Mesendoderm (in vitro differentiated cells): ENCODE data around the gene ZNF280D.

Source experiments
- DNase-seq: peaks from one replicate; pipeline ENCODE4 v3.0.0; 2013
- H2AK5ac ChIP-seq: 2 replicates; pipeline ENCODE4 v1.6.1; 2013; ENCODE audit warnings: low read length, inconsistent platforms
- H2BK120ac ChIP-seq: 2 replicates; pipeline ENCODE4 v1.6.1; 2013; ENCODE audit warnings: low read depth, mild to moderate bottlenecking, low read length, moderate library complexity, mixed read lengths
- H2BK15ac ChIP-seq: replicated peaks from 2 replicates; pipeline ENCODE4 v1.6.1; 2013; ENCODE audit warnings: low read depth, mild to moderate bottlenecking, moderate library complexity
- H2BK5ac ChIP-seq: 2 replicates; pipeline ENCODE4 v1.6.1; 2013; ENCODE audit warnings: low read length, inconsistent platforms
- H3K18ac ChIP-seq: 2 replicates; pipeline ENCODE4 v1.6.1; 2013; ENCODE audit warnings: mild to moderate bottlenecking, low read length, mixed read lengths
- H3K23ac ChIP-seq: one replicate; pipeline ENCODE4 v1.6.1; 2013; ENCODE audit warnings: low read length
- H3K27ac ChIP-seq: 2 replicates; pipeline ENCODE4 v1.5.1; 2013; ENCODE audit warnings: low read depth, mild to moderate bottlenecking, inconsistent platforms, low read length, moderate library complexity
- H3K27me3 ChIP-seq: 2 replicates; pipeline ENCODE4 v1.6.1; 2013; ENCODE audit warnings: low read length, control low read depth, mild to moderate bottlenecking, inconsistent platforms; ENCODE audit not compliant: insufficient read depth, poor library complexity
- H3K36me3 ChIP-seq: 2 replicates; pipeline ENCODE4 v1.6.1; 2013; ENCODE audit warnings: low read length, inconsistent platforms; ENCODE audit not compliant: control insufficient read depth, insufficient read depth
- H3K4ac ChIP-seq: one replicate; pipeline ENCODE4 v1.6.1; 2013; ENCODE audit warnings: low read depth, mild to moderate bottlenecking, low read length, moderate library complexity
- H3K4me1 ChIP-seq: 2 replicates; pipeline ENCODE4 v1.6.1; 2013; ENCODE audit warnings: low read depth, low read length, inconsistent platforms; ENCODE audit not compliant: control insufficient read depth
- H3K4me2 ChIP-seq: 2 replicates; pipeline ENCODE4 v1.6.1; 2013; ENCODE audit warnings: low read length
- H3K4me3 ChIP-seq: 2 replicates; pipeline ENCODE4 v1.5.1; 2013; ENCODE audit warnings: mild to moderate bottlenecking, low read length
- H3K56ac ChIP-seq: one replicate; pipeline ENCODE4 v1.6.1; 2013; ENCODE audit warnings: low read length
- H3K79me1 ChIP-seq: 2 replicates; pipeline ENCODE4 v1.6.1; 2013; ENCODE audit warnings: low read length, inconsistent platforms
- H3K79me2 ChIP-seq: 2 replicates; pipeline ENCODE4 v1.6.1; 2013; ENCODE audit warnings: mild to moderate bottlenecking, low read length; ENCODE audit not compliant: control insufficient read depth, insufficient read depth
- H3K9ac ChIP-seq: 2 replicates; pipeline ENCODE4 v1.6.1; 2013; ENCODE audit warnings: low read length, inconsistent platforms
- H4K5ac ChIP-seq: one replicate; pipeline ENCODE4 v1.6.1; 2013; ENCODE audit warnings: low read length
- H4K8ac ChIP-seq: one replicate; pipeline ENCODE4 v1.6.1; 2013; ENCODE audit warnings: low read depth, mild to moderate bottlenecking, control low read depth, low read length, moderate library complexity
- WGBS: extraction: QIAGEN DNeasy Blood & Tissue Kit; methylation state at CpG from one replicate; pipeline ENCODE4 v1.1.7; 2013; ENCODE audit warnings: low lambda C conversion rate, missing lambda C conversion rate; ENCODE audit not compliant: insufficient coverage; ENCODE audit errors: extremely low coverage; 5-methylcytosine and 5-hydroxymethylcytosine counted together

Gene ZNF280D

DNA sequence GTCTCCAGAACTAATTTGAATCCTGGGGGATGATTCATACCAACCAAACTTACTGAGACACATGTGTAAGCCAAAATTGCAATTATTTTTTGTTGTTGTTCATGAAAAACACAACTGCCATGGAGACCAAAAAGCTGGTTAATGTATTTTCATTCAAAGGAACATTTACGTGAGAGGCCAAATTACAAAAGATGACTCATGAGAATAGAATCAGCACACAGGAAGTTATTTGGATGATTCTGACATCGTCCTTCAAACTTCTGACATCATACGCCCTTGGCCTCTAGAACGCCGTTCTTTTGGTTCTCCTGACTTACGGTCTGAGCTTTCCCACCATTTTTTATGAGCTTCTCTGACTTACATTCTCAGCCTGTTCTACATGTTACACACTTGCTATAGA, 3.0 kb upstream of the ZNF280D start:
- Histone ChIP-seq H4K8ac (no peak overlapping the region), H3K4ac (no peak overlapping the region), H3K79me2 (no peaks in the 10 kb centered on the region), H3K18ac (no peak overlapping the region), H3K23ac (no peak overlapping the region), H3K4me1 (peaks cover 6% of the 10 kb centered on the region), H3K9ac (no peak overlapping the region), H2BK15ac (no peak overlapping the region), H2AK5ac (no peak overlapping the region), H3K79me1 (no peaks in the 10 kb centered on the region), H3K56ac (no peak overlapping the region), H3K27me3 (no peaks in the 10 kb centered on the region), H2BK5ac (no peak overlapping the region), H4K5ac (no peak overlapping the region), H3K4me3 (no peak overlapping the region), H3K4me2 (no peak overlapping the region), H2BK120ac (no peak overlapping the region), H3K36me3 (no peaks in the 10 kb centered on the region), H3K27ac (no peak overlapping the region)
- DNase-seq, result no peak
- no CpG with 5 or more reads among the region's 6 CpGs for WGBS

GRCh38 chr15:56735589-56735988, 2.3 kb upstream of the ZNF280D start:
- no peak overlapping the region for H4K8ac ChIP-seq
- WGBS, result no CpG with 5 or more reads among the region's 3 CpGs
- DNase-seq, result no peak

GRCh38 chr15:56734013-56734635, 815 bp upstream of the ZNF280D start:
- no peak overlapping the region for H2AK5ac ChIP-seq
- H3K27me3 ChIP-seq, result no peaks in the 10 kb centered on the region
- H3K4ac ChIP-seq, result no peak overlapping the region
- H3K36me3 ChIP-seq, result no peaks in the 10 kb centered on the region
- 100% methylated on average over 1 of the region's 9 CpGs for WGBS
- no peak overlapping the region for H3K23ac ChIP-seq
- H3K79me1 ChIP-seq, result no peaks in the 10 kb centered on the region
- H3K9ac ChIP-seq, result no peak overlapping the region
- no peak overlapping the region for H4K5ac ChIP-seq
- DNase-seq, result peak; percentile 87
- H4K8ac ChIP-seq, result no peak overlapping the region
- H3K27ac ChIP-seq, result no peak overlapping the region
- no peak overlapping the region for H3K4me2 ChIP-seq
- peak overlapping the region; percentile 83 for H3K18ac ChIP-seq
- no peak overlapping the region for H2BK120ac ChIP-seq
- H3K4me3 ChIP-seq, result no peak overlapping the region
- H3K4me1 ChIP-seq, result peaks cover 9% of the 10 kb centered on the region
- no peak overlapping the region for H2BK5ac ChIP-seq
- no peak overlapping the region for H2BK15ac ChIP-seq
- H3K79me2 ChIP-seq, result no peaks in the 10 kb centered on the region
- H3K56ac ChIP-seq, result no peak overlapping the region

More at GRCh38 chr15:56735589-56735988, 2.3 kb upstream of the ZNF280D start:
- no peaks in the 10 kb centered on the region for H3K27me3 ChIP-seq
- H3K56ac ChIP-seq, result no peak overlapping the region
- H2BK120ac ChIP-seq, result no peak overlapping the region
- H3K18ac ChIP-seq, result no peak overlapping the region
- H2BK5ac ChIP-seq, result no peak overlapping the region
- H2BK15ac ChIP-seq, result no peak overlapping the region
- no peak overlapping the region for H2AK5ac ChIP-seq
- no peak overlapping the region for H3K9ac ChIP-seq
- no peaks in the 10 kb centered on the region for H3K36me3 ChIP-seq
- H3K4me1 ChIP-seq, result peaks cover 6% of the 10 kb centered on the region
- no peak overlapping the region for H3K4me3 ChIP-seq
- no peak overlapping the region for H3K4me2 ChIP-seq
- H4K5ac ChIP-seq, result no peak overlapping the region
- no peak overlapping the region for H3K23ac ChIP-seq
- no peaks in the 10 kb centered on the region for H3K79me1 ChIP-seq
- no peaks in the 10 kb centered on the region for H3K79me2 ChIP-seq
- no peak overlapping the region for H3K4ac ChIP-seq
- no peak overlapping the region for H3K27ac ChIP-seq

GRCh38 chr15:56732886-56733135, 498 bp downstream of the ZNF280D start:
- no peak overlapping the region for H2AK5ac ChIP-seq
- peak overlapping the region; percentile 56 for H3K4me2 ChIP-seq
- no peaks in the 10 kb centered on the region for H3K27me3 ChIP-seq
- H3K4me1 ChIP-seq, result peaks cover 9% of the 10 kb centered on the region
- H3K36me3 ChIP-seq, result no peaks in the 10 kb centered on the region
- H2BK120ac ChIP-seq, result no peak overlapping the region
- H3K9ac ChIP-seq, result peak overlapping the region; percentile 84
- H3K79me1 ChIP-seq, result no peaks in the 10 kb centered on the region
- H2BK5ac ChIP-seq, result peak overlapping the region; percentile 51
- WGBS, result no CpG with 5 or more reads among the region's 8 CpGs
- H3K4me3 ChIP-seq, result peak overlapping the region; percentile 53
- peak overlapping the region; percentile 62 for H3K18ac ChIP-seq
- no peak overlapping the region for H4K8ac ChIP-seq
- DNase-seq, result no peak
- no peak overlapping the region for H4K5ac ChIP-seq
- H3K23ac ChIP-seq, result peak overlapping the region; percentile 80
- H3K79me2 ChIP-seq, result no peaks in the 10 kb centered on the region
- H2BK15ac ChIP-seq, result no peak overlapping the region
- peak overlapping the region; percentile 46 for H3K27ac ChIP-seq
- peak overlapping the region; percentile 92 for H3K56ac ChIP-seq
- peak overlapping the region; percentile 22 for H3K4ac ChIP-seq

DNA sequence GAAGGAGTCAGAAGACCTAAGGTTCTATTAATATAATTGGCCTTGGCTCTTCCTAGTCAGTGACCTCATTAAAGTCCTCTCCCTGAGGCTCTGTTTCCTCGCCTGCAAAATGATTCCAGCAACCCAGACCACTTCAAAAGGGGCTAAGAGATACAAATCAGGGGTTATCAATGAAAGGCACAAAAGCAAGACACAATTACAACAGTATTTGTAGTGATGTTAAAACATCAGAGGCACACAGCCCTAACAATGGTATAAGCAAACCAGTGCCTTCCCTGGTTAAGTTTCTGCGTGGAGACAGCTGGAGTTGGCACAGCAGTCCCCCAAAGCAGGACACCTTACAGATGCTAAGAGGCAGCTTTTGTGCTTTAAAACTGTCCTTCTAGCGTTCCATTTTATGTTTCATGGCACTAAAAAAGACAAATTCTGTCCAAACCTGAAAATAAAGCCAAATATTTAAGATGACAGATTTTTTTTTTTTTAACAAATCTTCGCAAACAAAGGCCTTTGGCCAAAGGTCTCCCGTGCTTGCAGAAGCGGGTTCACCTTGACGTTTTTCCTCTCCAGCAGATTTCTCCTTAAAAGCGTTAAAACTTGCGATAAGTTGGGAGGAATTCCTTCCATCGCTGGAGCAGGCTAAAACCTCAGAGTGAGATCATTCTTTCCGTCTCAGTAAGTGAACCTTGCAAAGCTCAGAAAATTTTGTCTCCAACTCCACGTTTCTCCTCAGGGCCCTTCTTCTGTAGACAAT, 999 bp downstream of the ZNF280D start:
- peak overlapping the region; percentile 84 for H3K9ac ChIP-seq
- no peak overlapping the region for H2BK15ac ChIP-seq
- peak overlapping the region; percentile 77 for H4K5ac ChIP-seq
- peak; percentile 80 for DNase-seq
- no peak overlapping the region for H3K23ac ChIP-seq
- peak overlapping the region; percentile 46 for H3K27ac ChIP-seq
- H3K56ac ChIP-seq, result peak overlapping the region; percentile 92
- H3K4me2 ChIP-seq, result peak overlapping the region; percentile 56
- H4K8ac ChIP-seq, result no peak overlapping the region
- H3K27me3 ChIP-seq, result no peaks in the 10 kb centered on the region
- no CpG with 5 or more reads among the region's 12 CpGs for WGBS
- no peaks in the 10 kb centered on the region for H3K36me3 ChIP-seq
- H2BK120ac ChIP-seq, result no peak overlapping the region
- H2AK5ac ChIP-seq, result no peak overlapping the region
- peak overlapping the region; percentile 53 for H3K4me3 ChIP-seq
- H3K4ac ChIP-seq, result peak overlapping the region; percentile 22
- H2BK5ac ChIP-seq, result no peak overlapping the region
- peaks cover 7% of the 10 kb centered on the region for H3K4me1 ChIP-seq
- no peaks in the 10 kb centered on the region for H3K79me2 ChIP-seq
- peak overlapping the region; percentile 62 for H3K18ac ChIP-seq
- H3K79me1 ChIP-seq, result no peaks in the 10 kb centered on the region
